GM19463 (cell line): ENCODE results near the gene NKAP.
"Not testable (repeated sequence)": the region's sequence is repeated elsewhere in the genome, so short reads cannot be mapped to it uniquely, and the experiment has no call there.

Source experiments
- ATAC-seq: cut with Tn5 transposase; IDR thresholded peaks from one replicate; pipeline ENCODE4 v1.9.1; 2021; ENCODE audit warnings: mild to moderate bottlenecking, moderate library complexity; ENCODE audit not compliant: unreplicated experiment

The NKAP gene

DNA sequence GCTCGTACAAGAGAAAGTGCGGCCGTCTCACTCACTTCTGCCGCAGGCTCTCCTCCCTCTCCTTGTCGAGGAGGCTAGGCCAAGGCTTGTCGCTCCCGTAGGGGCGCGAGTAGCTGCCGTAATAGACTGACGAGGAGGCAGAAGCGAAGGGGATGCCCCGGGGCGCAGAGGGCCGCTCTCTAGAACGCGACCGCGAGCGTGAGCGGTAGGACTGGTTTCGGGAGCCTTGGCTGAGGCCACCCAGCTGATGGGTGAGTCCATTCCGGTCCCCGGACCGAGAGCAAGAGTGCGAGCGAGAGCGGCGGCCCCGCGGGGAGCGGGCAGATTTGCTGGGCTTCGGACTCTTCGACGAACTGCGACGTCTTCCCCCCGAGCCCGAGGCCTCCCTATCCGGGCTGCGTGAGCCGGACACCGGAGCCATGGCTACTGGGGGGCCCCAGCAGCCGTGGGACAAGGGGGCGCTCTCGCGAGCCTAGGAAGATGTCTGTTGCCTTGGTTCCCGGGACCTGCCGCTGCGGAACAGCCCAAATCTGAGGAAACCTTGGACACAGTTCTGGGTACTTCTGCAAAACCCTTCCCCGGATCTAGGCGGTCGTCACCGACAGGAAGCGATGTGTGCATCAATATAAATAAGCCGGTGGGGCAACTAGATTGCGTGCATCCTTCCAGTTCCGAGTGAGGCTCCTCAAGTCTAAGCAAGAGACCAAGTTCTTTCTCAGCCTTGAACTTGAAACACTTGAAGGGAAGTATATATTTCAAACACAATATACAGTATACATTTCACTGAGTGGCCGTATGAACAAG, at the start of gene NKAP:
TSS of gene NKAP (minus strand) at position 567 of the 804 bp plus-strand sequence. CDS start at position 421, 146 bp downstream.
- peak; percentile 83 for ATAC-seq

DNA sequence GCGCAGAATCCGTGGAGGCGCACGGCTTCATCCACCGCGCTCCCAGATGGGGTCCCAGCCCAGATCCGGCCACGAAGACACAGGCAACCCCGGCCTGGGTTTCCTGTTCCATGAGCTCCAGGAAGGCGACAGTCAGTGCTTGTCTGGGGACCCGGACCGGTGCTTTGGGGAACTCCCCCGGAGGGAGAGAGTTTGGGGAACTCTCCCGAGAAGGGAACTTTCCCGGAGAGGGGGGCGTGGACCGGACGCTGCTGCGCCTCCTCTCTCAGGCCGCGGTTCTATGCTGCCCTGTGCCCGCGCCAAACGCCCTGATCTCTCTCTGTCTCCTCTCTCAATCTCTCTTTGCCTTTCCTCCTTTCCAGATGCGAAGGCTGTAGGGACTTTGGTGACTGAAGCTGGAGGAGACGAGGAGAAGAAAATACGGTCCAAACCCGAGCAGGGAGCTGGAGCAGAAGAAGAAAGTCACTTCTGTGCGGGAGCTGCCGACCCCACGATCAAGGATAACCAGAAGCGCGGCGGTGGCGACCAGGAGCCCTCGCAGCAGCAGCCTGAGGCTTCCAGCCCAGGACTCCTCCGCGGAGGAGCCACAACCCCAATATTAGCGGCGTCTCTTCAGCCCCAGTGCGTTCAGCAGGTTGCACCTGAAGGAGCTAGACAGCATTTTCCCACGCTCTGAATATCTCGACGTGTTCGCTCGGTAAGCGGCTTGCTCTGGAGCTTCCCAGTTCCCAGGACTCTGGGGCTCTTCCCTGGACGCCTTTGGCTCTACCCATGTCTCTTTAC, 47.6 kb upstream of the NKAP start:
- peak; percentile 63 for ATAC-seq

GRCh38 chrX:119990556-119991004, 47.0 kb upstream of the NKAP start:
- no peak for ATAC-seq

- no peak for ATAC-seq
These were observed 46.5 kb upstream of the NKAP start for GRCh38 chrX:119989905-119990555.

DNA sequence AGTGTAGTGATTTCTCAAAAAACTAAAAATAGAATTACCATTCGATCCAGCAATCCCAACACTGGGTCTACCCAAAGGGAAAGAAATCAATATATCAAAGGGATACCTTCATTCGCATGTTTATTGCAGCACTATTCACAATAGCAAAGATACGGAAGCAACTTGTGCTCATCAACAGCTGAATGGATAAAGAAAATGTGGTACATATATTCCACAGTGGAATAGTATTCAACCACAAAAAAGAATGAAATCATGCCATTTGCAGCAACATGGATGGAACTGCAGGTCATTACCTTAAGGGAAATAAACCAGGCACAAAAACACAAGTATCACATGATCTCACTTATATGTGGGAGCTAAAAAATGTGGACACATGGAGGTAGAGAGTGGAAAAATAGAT, 42.7 kb upstream of the NKAP start:
- no peak for ATAC-seq

- ATAC-seq, result no peak
These were observed 41.1 kb upstream of the NKAP start for GRCh38 chrX:119984652-119985051.

DNA sequence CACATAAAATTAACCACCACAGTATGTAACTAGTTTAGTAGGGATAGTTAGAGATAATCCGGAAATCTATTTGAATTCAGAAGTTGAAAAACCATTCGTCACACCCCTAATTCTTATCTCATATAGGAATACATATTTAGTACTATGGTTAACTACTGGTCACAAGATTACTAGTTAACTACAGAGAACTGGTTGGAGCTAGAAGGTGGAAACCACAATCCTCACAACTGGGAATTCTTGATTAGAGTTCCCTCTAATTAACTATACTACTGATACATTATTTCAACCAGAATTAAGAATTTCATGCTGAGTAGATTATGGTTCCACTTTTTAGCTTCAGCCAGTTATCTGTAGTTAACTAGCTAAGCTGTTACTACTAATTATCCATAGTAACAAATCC, 39.9 kb upstream of the NKAP start:
- no peak for ATAC-seq

DNA sequence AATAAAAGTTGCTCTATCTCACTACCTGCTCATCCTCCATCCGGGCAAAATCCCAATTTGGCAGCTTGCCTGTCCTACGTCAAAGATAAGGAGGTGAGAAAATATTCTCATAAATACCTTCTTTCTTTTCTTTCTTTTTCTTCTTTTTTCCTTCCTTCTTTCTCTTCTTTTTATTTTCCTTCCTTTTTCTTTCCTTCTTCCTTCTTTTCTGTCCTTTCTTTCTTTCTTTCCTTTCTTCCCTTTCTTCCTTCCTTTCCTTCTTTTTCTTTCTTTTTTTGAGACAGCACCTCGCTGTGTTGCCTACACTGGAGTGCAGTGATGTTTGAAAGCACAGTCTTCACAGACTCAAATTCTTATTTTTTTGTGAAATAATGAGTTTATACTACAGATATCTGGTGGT, 38.6 kb upstream of the NKAP start:
- ATAC-seq, result no peak

DNA sequence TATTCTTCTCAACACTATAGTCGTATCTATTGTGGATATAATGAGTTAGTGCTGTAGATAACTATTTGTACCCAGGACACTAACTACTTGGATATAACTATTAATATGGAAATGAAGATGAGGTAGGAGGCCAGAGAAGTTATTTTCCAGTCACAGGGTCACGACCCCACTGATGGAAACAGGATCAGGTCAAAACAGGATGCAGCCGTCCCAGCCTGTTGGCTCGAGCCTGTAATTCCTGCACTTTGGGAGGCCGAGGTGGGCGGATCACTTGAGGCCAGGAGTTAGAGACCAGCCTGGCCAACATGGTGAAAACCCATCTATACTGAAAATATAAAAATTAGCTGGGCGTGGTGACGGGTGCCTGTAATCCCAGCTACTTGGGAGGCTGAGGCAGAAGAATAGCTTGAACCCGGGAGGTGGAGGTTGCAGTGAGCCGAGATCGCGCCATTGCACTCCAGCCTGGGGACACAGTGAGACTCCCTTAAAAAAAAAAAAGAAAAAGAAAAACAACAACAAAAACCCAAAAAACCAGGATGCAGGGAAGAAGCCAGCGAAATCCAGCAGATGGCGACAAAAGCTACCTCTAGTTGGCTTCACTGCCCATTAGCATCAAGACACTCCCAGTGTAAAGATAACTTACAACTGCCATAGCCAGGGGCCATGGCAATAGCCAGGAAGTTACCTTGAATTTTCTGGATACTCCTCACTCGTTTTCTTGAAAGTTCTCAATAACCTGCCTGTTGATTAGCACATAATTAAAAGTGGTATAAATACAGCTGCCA, 37.9 kb upstream of the NKAP start:
- no peak for ATAC-seq

- not testable (repeated sequence) for ATAC-seq
These were observed 33.6 kb upstream of the NKAP start for GRCh38 chrX:119977172-119977571.

- ATAC-seq, result no peak
These were observed 27.6 kb upstream of the NKAP start for GRCh38 chrX:119971184-119971583.

- no peak for ATAC-seq
These were observed 27.0 kb upstream of the NKAP start for GRCh38 chrX:119970574-119970973.

GRCh38 chrX:119966837-119967236, 23.3 kb upstream of the NKAP start:
- not testable (repeated sequence) for ATAC-seq

GRCh38 chrX:119960625-119961024, 17.1 kb upstream of the NKAP start:
- no peak for ATAC-seq

- ATAC-seq, result not testable (repeated sequence)
These were observed 12.4 kb upstream of the NKAP start for GRCh38 chrX:119955807-119956570.

- no peak for ATAC-seq
These were observed 10.8 kb upstream of the NKAP start for GRCh38 chrX:119954374-119954773.

DNA sequence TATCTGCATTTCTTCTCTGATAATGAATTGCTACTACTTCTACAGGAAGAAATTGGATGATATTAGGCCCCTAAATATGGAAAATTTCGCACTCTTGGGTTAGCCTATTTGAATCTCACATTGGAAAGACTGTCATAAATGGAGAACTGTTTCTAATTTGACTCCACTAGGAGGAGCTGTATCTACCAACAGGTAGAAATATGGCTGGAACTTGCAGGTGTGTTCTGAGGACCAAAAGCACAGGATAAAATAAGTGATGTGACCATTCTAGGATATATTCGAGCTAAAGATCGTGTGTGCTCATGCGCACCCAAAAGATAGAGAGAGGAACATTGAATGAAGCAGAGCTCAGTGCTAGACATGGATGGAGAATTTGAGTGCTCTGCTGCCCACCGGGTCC, 4.8 kb upstream of the NKAP start:
- no peak for ATAC-seq

DNA sequence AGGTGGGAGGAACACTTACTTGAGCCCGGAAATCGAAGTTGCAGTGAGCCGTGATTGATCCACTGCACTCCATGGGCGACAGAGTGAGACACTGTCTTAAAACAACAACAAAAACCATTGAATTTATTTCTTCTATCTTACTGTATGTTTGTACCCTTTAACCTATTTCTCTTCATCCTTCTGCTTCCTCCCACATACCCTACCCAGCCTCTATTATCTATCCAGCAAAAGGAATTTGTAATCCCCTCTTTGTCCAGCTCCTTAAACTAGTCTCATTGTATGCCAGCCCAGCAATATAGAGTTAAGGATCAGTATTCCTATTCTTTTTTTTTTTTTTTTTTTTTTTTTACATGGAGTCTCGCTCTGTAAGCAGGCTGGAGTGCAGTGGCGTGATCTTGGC, 1.9 kb upstream of the NKAP start:
- no peak for ATAC-seq

DNA sequence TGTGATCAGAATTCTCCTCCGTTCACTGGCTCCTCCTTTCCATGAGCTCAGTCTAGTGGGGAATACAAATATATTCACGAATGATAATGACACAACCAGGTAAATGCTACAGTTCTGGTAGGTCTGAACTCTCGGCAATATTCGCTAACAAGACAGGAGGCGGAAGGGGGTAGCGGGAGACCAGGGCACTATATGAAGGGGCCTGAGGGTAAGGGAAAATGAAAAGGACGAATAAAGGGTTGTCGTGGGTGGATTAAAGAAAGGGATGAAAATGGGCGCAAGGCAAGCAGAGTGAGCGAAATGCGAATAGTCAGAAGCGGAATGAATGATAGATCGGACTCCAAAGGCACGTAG, 743 bp downstream of the NKAP start:
- ATAC-seq, result peak; percentile 9

DNA sequence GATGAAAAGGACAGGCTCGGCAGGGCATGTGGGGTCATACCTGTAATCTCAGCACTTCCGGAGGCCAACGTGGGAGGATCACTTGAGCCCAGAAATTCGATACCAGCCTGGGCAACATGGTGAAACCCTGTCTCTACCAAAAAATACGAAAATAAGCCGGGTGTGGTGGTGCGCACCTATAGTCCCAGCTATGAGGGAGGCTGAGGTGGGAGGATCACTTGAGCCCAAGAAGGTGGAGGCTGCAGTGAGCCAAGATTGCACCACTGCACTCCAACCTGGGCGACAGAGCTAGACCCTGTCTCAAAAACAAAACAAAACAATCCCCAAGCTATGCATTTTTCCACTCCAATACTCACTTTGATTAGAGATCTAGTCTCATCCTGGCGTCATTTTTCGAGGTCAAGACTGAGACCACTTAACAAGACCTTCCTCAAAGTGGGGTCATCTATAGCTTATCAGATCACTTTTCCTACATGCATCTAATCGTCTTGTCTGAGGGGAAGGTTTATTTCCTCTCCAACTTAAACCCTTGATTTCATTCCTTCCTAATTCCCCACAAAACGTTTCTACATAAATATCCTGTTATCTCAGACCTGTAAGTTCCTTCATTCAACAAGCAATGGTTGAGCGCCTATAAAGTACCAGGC, 1.3 kb downstream of the NKAP start:
- ATAC-seq, result no peak
